Stimulated activated CD4-positive, alpha-beta T cell treated with anti-CD3 and anti-CD28 coated beads, Interleukin-4, amount 100 ng/mL, for 1 hour (primary cell): Measurements from ENCODE around the gene TAF9B.
"Not testable (repeated sequence)": the region's sequence is repeated elsewhere in the genome, so short reads cannot be mapped to it uniquely, and the experiment has no call there.

Source experiments
- DNase-seq: peaks from one replicate; pipeline ENCODE4 v3.0.0-alpha.2; 2020

TAF9B gene

GRCh38 chrX:78111140-78111931 is 28.1 kb downstream of the TAF9B start:
- DNase-seq = no peak

GRCh38 chrX:78109458-78109857 is 30.0 kb downstream of the TAF9B start:
- DNase-seq = no peak

- no peak for DNase-seq
Observed at GRCh38 chrX:78106651-78106986, 32.8 kb downstream of the TAF9B start.

GRCh38 chrX:78105944-78106650 is 33.4 kb downstream of the TAF9B start:
- DNase-seq = peak; percentile 6

- peak; percentile 26 for DNase-seq
Observed at GRCh38 chrX:78104447-78105176, 34.8 kb downstream of the TAF9B start.

GRCh38 chrX:78103623-78104446 is 35.6 kb downstream of the TAF9B start, which contains the start of gene PGK1:
Gene PGK1 (plus strand): TSS chrX:78104248. CDS start chrX:78104341, 93 bp downstream.
- DNase-seq = peak; percentile 90

- no peak for DNase-seq
Observed at GRCh38 chrX:78103001-78103622, 36.3 kb downstream of the TAF9B start.

- no peak for DNase-seq
Observed at GRCh38 chrX:78102091-78102490, 37.4 kb downstream of the TAF9B start.

- DNase-seq = no peak
Observed at GRCh38 chrX:78098108-78098507, 41.3 kb downstream of the TAF9B start.

GRCh38 chrX:78092296-78092695 is 47.2 kb downstream of the TAF9B start:
- DNase-seq = no peak

- not testable (repeated sequence) for DNase-seq
Observed at GRCh38 chrX:78081413-78081812, 58.0 kb downstream of the TAF9B start.
